NCI-H1436 (cell line): ENCODE results near the gene XRCC6.
"Not testable (repeated sequence)": the region's sequence is repeated elsewhere in the genome, so short reads cannot be mapped to it uniquely, and the experiment has no call there.

Experiments
- DNase-seq: peaks from one replicate; lab custom pipeline; 2025; lab: John Stamatoyannopoulos, UW

Gene XRCC6

DNA sequence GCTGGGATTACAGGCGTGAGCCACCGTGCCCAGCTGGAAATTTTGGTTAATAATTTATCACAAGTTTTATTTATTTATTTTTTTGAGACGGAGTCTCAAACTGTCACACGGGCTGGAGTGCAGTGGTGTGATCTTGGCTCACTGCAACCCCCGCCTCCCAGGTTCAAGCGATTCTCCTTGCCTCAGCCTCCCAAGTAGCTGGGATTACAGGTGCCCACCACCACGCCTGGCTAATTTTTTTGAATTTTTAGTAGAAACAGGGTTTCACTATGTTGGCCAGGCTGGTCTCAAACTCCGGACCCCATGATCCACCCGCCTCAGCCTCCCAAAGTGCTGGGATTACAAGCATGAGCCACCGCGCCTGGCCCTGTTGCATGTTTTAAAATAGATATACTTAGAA is 65.8 kb downstream of the XRCC6 start:
- not testable (repeated sequence) for DNase-seq

DNA sequence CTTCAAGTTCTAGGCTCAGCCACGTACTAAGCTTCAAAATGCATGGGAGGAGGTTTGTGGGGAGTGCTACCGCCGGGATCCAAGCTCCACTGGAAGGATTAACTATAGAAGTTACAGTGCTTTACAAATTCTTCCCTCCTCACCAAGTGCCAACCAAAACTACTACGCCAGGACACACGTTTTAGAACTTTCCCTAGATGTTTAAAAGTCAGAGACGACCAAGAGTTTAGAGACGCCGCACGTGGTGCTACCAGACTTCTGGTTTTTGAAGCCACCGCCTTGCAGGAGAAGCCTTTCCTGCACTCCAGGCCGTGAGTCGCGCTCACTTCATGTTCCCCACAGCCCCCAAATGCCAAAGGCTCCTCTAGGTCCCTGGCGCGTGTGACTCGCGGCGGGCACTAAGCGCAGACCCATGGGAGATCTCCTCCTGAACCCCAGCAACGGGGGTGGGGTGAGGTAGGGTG is 66.8 kb downstream of the XRCC6 start:
- no peak for DNase-seq

DNA sequence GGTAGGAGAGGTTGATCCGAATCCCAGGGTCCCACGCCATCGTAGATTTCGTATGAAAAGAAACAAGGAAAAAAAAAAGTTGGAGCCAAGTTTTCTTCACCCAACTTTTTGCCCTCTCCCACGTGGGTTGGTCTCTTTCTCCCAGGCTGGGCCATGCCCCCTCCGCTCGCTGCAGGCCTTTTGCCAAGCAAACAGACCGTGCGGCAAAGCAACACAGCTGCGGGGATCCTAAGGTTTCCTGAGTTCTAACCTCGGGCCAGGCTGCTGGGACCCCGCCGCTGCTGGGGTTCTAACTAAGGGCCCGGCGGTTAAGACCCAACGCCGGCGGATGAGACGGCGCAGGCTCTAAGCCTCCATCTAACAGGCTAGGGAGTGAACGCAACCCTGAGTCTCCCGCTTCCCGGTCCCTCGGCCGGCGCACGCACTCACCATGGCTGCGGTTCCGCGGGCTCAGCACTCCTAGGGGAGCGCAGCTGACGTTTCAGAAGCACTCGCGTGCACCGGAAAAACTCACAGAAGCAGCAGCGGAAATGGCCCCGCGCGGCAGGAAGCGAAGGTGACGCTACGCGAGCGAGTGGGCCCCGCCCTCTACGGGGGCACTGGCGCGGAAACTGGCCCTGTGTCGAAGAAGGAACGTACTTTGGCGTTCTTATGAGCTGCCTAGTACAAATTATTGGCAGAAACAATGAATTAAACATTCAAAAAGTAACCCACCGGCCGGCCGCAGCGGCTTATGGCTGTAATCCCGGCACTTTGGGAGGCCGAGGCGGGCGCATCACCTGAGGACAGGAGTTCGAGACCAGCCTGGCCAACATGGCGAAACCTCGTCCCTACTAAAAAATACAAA is 67.5 kb downstream of the XRCC6 start, which contains the start of gene SNU13:
Gene SNU13 (minus strand): TSS at position 503 of the 847 bp plus-strand sequence. CDS start 71 bp downstream, at position 432.
- DNase-seq, result peak; percentile 91

DNA sequence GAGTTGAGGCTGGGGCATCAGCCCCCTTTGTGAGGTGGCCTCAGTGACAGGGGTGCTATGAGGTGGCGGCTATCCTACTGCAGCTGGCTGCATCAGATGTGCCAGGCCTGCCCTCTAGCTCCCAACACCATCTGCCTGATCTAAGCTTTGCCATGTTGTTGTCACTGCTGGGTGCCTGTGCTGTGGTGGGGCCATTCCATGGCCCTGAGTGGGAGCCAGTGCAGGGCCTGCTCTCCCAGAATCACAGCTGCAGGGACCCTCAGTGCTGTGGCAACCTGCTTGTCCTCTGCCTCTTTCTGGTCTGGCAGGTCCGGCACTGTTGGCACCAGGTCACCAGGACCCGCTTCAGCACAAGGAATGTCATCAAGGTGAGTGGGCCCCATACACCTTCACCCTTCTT is 69.4 kb downstream of the XRCC6 start:
- DNase-seq, result no peak

DNA sequence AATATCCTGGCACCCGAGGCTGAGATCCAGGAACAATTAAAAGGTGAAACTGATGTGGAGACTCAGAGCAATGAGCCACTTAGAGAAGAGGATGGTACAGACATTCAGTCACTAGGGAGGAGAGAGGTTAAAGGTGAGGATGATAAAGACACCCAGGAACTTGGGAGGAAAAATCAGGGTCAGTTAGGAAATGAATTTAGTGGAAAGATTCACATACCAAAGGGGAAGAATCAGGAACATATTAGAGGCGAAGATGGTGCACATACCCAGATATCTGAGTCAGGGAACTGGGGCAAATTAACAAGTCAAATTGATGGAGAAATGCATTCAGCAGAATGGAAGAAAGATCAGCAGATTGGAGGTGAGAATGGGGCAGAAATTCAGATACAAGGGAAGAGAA is 74.1 kb downstream of the XRCC6 start:
- no peak for DNase-seq

DNA sequence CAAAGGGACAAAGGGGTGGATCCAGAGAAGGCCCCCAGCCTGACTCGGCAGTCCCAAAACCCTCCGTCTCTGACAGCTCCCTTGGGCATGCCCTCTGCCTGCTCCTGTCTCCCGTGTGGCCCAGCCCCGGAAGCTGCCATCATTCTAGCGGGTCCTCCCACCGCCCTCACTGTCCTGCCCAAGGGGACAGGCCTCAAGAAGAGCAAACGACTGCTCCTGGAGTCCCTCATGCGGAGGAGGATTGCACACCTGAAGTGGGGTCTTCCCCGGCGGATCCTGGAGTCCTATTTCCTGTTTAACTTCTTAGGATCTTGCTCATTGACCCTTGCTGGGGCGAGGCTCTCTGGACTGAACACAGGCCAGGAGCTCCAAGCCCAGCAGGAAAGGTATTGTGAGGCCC is 75.6 kb downstream of the XRCC6 start:
- DNase-seq, result no peak

DNA sequence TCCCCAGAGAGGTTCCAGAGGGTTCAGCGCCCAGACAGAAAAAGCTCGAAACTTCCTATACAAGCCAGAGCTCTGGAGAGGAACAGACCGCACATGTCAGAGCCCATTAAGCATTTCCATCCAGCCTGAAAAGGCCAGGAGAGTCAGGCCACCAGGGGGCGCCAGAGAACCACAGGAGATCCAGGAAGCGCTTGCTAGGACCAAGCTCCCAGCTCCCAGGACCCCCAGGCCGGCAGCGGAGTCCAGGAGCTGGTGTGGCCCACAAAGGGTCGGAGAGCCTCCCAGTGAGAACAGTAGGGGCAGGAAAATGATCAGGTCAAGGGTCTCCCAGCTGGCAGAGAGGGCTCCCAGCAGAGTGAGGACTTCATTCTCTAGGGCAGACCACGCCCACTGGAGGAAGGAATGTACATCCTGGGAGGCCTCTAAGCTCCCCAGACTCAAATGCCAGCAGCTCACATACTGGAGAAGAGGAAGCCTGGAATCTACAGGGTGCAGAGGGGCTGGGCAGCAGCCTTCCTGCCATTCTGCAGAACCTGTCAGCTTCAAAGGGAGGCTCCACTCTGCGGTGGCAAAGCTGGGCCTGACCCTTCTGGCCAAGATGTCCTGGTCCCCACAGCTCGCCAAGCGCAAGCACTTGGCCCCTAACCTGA is 76.2 kb downstream of the XRCC6 start:
- peak; percentile 83 for DNase-seq

DNA sequence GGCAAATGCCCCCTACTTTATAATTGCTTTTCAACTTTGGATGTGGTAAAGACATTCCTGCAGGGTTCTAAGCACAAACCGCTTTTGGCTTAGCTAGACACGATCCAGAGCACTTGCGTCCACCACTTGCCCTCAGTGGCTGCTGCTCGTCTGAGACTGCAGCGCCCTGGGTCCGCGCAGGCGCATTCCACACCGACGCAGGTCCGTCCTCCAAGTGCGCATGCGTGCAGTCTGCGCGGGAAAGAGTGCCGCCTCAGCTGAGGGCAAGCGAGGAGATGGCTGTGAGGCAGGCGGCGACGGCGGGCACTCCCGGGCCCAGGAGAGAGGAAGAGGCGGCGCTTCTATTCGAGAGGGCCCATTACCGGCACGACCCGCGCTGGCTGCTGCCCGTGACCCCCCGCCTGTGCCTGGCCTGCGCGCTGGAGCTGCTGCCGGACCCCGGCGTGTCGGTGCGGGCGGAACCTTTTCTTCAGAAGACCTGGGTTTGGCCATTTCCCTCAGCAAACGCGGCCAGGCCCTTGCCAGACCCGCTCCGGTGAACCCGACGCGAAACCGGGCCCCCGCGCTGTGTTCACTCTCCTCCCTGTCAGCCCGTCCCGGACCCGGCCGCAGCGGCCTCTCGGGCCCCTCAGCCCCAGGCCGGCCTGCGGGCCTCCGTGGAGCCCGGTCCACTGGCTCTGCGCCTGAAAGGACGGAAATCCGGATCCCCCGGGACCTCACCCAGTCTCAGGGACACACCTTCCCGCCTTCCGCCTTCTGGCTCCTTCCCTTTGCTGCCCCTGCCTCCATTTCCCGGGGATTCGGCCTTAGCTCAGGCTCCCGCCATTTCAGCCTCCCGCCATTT is 78.4 kb downstream of the XRCC6 start, which contains the start of gene MEI1:
Gene MEI1 (plus strand): TSS at position 240 of the 844 bp plus-strand sequence. CDS start 36 bp downstream, at position 276.
- no peak for DNase-seq

DNA sequence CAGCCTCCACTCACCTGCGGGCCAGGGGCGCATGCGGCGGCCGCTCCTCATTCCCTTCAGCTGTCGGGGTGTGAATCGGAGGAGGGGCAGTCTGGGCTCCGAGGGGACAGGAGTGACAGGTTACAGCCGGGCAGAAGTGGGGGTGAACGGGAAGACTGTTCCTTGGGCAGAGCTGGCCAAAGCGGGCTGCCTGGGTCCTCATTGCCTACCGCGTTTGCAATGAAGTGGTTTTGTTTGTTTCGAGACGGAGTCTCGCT is 78.9 kb downstream of the XRCC6 start:
- no peak for DNase-seq

DNA sequence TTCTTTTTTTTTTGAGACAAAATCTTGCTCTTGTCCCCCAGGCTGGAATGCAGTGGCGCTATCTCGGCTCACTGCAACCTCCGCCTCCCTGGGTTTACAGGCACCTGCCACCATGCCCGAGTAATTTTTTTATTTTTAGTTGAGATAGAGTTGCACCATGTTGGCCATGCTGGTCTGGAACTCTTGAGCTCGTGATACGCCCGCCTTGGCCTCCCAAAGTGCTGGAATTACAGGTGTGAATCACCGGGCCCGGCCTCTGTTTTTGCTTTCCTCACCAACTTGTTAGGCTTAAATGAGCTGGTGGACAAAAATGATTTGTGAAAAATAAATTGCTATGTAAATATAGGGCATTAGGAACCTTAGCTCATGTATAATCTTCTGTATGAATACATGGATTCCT is 81.7 kb downstream of the XRCC6 start:
- DNase-seq, result no peak

DNA sequence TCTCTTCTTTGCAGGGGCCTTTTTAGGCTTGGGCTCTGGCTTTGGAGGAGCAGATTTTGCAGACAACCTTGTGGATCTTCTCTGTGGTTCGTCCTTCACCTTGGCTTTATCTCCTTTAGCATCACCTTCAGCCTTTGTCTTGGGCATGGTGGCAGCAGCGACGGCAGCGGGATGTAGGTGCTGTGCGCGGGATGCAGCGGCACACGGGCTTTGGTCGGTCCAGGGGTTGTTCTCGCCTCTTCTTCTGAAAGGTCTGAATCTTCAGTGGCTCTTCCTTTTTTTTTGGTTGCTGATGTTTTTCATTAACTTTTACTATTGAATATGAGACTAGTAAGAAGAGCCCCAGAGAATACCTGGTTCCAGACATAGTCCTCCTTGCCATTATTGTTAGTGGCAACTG is 88.2 kb downstream of the XRCC6 start:
- DNase-seq, result no peak

DNA sequence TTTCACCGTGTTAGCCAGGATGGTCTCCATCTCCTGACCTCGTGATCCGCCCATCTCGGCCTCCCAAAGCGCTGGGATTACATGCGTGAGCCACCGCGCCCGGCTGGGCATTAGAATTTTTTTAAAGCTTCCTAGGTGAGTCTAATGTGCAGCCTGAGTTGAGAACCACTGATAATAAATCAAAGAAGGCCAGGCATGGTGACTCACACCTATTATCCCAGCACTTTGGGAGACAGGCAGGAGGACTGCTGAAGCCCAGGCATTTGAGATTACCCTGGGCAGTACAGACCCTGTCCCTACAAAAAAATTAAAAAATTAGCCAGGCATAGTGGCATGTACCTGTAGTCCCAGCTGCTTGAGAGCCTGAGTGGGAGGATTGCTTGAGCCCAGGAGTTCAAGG is 91.9 kb downstream of the XRCC6 start:
- no peak for DNase-seq
